Hematopoietic multipotent progenitor cell treated with erythropoietin and hydrocortisone succinate and interleukin-3 and kit ligand, for 4 days (in vitro differentiated cells): ENCODE measurements around the gene USP54.
A peak's percentile ranks its signal among the peaks of the same experiment; 100 is the strongest.

Source experiments
- DNase-seq: peaks from one replicate; pipeline ENCODE4 v3.0.0-alpha.2; 2015

USP54 gene

GRCh38 chr10:73465978-73466726 lies 125.0 kb downstream of the USP54 start:
- DNase-seq = no peak

DNA sequence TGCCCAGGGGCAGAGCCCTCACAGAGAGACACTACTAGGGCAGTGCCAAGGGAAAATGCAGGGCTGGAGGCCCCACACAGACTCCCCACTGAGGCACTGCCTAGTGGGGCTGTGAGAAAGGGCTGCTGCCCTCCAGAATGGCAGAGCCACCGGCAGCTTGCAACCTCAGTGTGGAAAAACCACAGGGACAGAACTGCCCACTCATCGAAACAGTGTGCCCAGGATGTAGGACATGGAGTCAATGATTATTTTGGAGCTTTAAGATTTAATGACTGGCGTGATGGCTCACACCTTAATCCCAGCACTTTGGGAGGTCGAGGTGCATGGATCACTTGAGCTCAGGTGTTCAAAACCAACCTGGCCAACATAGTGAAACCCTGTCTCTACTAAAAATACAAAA lies 130.2 kb downstream of the USP54 start:
- no peak for DNase-seq

- no peak for DNase-seq
Measured at GRCh38 chr10:73459683-73460314, 131.3 kb downstream of the USP54 start.

DNA sequence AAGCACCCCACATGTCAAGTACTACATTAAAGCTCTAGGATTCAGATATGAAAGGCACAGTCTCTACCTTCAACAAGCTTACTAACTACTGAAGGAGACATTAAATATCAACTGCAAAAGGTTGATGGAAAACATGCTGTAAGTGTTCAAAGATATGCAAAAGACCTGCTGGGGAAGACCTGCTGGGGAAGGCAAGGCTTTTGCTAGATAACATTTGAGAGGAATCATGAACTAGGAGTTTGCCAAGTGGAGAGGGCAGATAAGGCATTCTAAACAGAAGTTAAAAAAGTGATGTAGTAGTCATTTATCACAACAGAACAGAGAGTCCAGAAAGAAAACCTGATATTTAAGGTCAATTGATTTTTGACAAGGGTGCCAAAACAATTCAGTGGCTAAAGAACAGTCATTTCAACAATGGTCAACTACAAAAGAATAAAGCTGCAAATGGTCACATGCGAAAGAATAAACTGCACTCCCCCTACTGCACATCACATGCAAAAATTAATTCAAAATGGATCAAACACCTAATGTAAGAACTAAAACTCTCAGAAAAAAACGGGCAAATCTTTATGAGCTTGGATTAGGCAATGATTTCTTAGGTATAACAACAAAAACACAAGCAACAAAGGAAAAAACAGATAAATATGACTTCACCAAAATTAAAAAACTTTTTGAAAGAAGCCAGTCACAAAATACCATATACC lies 134.8 kb downstream of the USP54 start:
- DNase-seq = peak; percentile 97

DNA sequence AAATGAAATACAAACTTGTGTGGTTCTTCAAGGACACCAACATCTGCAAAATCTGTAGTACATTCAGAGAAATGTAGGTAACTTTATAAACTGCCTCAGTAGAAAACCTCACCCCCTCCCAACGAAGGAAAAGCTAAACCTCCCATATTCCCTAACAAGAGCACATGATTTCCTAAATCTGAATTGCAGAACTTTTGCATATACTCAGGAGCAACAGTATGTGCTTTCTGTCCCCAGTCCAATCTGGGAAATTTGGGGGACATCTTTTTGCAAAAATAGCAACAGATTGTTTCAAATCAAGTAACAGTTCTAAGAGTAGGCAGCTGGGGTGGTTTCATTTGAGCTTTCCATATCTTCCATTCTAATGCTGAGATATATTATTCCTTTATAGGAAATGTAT lies 142.0 kb downstream of the USP54 start:
- no peak for DNase-seq

GRCh38 chr10:73448384-73448783 lies 142.8 kb downstream of the USP54 start:
- DNase-seq = no peak
